Fibroblast of gingiva (primary cell): ENCODE results near the gene ATP11C.
"Not testable (repeated sequence)": the region's sequence is repeated elsewhere in the genome, so short reads cannot be mapped to it uniquely, and the experiment has no call there.

ENCODE experiments used
- DNase-seq: peaks from one replicate; pipeline ENCODE4 v3.0.0-alpha.2; 2011; ENCODE audit warnings: low read depth

ATP11C gene

DNA sequence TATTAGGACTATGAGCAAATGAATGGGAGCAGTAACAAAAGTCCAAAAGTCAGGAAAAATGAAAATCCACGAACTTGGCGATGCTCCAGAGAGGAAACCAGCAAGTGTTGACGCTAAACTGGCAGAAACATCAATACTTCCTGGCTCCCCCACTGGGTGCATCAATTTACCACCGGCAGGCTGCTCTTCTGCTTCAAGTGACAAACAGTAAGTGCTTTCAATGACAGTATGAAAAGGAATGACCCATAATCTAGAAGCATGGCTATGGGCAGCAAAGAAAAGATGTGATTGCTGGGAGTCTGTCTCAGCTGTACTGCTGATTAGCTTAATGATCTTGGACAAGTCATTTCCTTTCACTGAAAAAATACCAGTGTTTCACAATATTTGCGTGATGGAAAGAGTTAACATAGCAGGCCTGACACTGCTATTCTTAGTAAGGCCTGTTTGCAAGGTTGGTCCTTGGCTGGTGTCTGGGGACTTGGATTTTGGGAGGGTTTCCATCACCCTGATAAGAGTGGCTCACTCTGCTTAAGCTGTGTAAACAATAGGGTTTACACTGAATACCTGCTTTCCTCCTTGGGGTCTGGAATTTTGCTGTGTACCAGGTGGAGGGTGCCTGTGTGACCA is 8.7 kb downstream of the ATP11C start:
- no peak for DNase-seq

GRCh38 chrX:139921142-139921541 is 11.7 kb downstream of the ATP11C start:
- DNase-seq = not testable (repeated sequence)

- DNase-seq = no peak
Measured at GRCh38 chrX:139920316-139920715, 12.5 kb downstream of the ATP11C start.

- DNase-seq = no peak
Measured at GRCh38 chrX:139914421-139914820, 18.4 kb downstream of the ATP11C start.

DNA sequence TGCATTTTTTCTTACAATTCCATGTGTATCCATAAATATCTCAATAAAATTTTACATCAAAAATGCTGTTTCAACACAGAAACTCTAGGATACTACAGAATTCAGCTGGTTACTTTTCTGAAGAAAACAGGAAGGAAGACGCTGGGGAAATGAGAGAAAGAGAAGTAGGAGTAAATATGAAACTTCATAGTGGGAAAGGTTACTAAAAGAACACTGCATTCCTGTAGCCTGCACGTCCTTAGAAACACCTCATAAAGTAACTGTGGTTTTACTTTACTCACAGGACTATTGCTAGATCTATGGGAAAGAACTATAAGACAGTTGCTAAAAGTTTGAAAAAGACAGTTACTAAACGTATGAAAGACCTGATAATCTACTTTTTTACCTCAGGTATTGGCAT is 23.1 kb downstream of the ATP11C start:
- DNase-seq = no peak

GRCh38 chrX:139907078-139907477 is 25.8 kb downstream of the ATP11C start:
- DNase-seq = no peak

DNA sequence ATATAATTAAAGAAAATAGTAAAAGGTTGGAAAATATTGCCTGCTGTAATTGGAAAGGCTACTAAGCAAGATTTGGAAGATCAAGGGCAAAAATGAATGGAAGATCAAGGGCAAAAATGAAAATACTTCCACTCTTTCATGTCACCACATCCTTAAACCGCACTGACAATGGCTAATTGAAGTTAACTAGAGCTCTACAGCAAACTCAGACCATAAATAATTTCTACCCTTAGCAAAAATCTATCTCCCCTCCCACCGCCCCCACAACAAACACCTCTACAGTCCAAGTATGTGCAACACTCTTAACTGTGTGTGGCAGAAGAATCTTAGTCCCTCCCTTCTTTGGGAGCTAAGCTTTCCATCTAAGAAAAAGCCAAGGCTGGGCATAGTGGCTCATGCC is 27.1 kb downstream of the ATP11C start:
- DNase-seq = no peak

- no peak for DNase-seq
Measured at GRCh38 chrX:139905051-139905450, 27.8 kb downstream of the ATP11C start.

- DNase-seq = no peak
Measured at GRCh38 chrX:139903210-139903609, 29.6 kb downstream of the ATP11C start.

DNA sequence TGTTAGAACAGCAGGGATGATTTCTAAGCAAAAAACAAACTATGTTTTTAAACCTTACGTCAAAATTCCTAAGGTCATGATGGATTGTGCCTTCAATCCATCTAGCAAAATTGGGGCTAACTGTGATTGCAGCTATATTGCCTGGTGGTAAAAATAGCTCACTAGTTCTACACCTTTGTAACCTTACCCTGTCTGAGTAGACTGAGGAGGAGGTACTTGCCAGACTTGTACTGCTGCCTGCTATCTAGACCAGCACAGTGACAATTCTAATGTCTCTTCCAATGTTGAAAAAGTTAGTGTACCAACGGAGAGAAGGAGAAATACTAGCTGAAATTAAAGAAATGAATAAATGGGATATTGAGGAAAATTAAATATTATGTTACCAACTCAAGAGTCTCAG is 30.3 kb downstream of the ATP11C start:
- DNase-seq = no peak

DNA sequence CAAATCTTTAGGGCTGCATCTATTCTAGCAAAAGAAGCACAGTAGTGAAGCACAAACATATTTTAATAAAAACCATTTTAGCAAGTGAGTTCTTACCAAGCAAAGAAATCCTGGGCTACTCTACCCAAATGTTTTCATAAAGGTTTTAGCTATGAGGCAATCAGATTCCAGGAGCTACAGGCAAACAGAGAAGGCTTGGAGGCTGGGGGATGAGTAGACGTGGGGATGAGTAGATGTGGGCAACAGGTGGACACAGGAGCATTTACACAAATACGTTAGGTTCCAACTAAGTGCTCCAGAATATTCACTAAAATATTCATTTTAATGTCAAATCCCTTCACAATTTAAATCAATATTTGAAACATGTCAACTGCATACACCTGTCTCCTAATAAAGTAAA is 34.5 kb downstream of the ATP11C start:
- DNase-seq = no peak

GRCh38 chrX:139892512-139892911 is 40.3 kb downstream of the ATP11C start:
- DNase-seq = no peak

GRCh38 chrX:139890991-139891700 is 41.7 kb downstream of the ATP11C start:
- DNase-seq = peak; percentile 38

GRCh38 chrX:139889760-139890159 is 43.1 kb downstream of the ATP11C start:
- no peak for DNase-seq

GRCh38 chrX:139883984-139884383 is 48.9 kb downstream of the ATP11C start:
- no peak for DNase-seq

DNA sequence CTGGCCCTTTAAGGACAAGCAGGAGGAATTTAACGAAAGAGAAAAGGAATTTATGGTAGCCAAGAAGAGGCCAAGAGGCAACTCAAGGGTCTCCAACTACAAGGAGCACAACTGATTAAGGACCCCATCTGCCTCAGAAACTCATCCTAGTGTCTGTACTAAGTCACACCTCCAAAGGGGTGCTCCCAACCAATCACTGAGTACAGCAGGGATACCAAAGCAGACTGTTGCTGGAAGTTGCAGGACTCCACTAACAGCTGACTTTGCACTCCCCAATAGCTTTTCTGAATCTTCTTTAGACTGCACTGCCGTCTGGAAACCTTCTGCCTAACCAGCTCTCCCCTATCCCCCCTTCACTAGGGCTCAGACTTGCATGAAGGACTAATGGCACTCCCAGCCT is 50.6 kb downstream of the ATP11C start:
- DNase-seq = no peak

GRCh38 chrX:139881572-139881971 is 51.3 kb downstream of the ATP11C start:
- DNase-seq = peak; percentile 13

GRCh38 chrX:139881130-139881529 is 51.7 kb downstream of the ATP11C start:
- no peak for DNase-seq

GRCh38 chrX:139877710-139878414 is 55.0 kb downstream of the ATP11C start:
- DNase-seq = no peak

DNA sequence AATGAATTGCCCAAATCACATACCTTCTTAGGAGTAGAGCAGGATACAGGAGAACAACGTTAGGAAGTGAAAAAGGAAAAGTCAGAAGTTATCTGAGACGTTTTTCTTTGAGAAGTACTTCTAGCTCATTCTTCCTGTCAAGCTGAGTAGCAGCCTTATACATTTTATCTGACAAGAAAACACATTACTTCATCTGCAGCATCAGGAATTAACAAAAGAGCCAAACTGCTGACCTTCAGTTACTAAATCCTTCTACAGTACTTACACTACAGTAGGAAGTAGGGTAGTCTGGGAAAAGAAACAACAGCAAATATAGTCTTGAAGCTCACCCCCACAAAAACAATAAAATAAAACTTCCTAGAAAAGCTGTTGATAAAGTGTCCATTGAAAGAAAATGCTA is 57.0 kb downstream of the ATP11C start:
- DNase-seq = no peak

DNA sequence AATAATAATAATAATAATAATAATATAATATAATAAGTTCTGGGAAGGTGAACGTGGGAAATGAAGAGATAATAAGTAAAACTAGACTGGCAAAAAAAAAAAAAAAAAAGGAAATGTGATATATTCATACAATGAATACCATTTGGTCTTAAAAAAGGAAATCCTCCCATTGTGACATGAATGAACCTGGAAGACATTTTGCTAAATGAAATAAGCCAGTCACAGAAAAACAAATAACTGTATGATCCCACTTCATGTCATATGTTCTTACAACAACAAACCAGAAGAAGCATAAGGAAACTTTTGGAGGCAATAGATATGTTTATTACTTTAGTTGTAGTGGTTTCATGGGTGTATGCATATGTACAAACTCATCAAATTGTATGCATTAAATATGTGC is 63.1 kb downstream of the ATP11C start:
- no peak for DNase-seq

DNA sequence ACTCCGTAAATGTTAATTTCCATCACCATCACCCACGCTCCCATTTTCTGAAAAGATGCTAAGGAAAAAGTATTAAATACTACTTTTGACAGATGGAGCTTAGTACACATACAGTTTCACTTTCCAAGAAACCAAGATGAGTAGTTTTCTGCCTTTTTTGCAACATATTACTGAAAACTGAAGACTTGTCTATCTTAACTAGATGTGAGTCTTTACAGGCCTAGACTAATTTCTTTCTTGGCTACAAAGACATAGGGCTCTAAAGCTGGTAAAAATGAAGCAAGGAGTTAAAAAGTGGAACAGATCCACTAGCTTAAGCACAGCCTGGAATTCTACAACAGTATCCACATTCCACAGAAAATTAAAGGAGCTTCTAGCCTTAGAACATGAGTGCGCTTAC is 68.2 kb downstream of the ATP11C start:
- DNase-seq = no peak

GRCh38 chrX:139862208-139862607 is 70.6 kb downstream of the ATP11C start:
- no peak for DNase-seq
